GM12891 (cell line): ENCODE results near the gene MLLT10.

Experiments
- PAX5 ChIP-seq: IDR thresholded peaks from 2 replicates; pipeline ENCODE4 v1.6.1; 2011; ENCODE audit warnings: low read length, moderate library complexity, mild to moderate bottlenecking; ENCODE audit not compliant: insufficient read depth, severe bottlenecking
- POLR2A ChIP-seq: IDR thresholded peaks from 2 replicates; pipeline ENCODE4 v1.6.1; 2011; ENCODE audit warnings: low read depth, low read length, control low read depth
- POLR2AphosphoS5 ChIP-seq: IDR thresholded peaks from 2 replicates; pipeline ENCODE4 v1.6.1; 2011; ENCODE audit warnings: low read depth, low read length, control low read depth
- POU2F2 ChIP-seq: IDR thresholded peaks from 2 replicates; pipeline ENCODE4 v1.6.1; 2011; ENCODE audit warnings: low read depth, mild to moderate bottlenecking, control low read depth, low read length, moderate library complexity
- TAF1 ChIP-seq: IDR thresholded peaks from 2 replicates; pipeline ENCODE4 v1.6.1; 2011; ENCODE audit warnings: low read depth, low read length, control low read depth

DNA sequence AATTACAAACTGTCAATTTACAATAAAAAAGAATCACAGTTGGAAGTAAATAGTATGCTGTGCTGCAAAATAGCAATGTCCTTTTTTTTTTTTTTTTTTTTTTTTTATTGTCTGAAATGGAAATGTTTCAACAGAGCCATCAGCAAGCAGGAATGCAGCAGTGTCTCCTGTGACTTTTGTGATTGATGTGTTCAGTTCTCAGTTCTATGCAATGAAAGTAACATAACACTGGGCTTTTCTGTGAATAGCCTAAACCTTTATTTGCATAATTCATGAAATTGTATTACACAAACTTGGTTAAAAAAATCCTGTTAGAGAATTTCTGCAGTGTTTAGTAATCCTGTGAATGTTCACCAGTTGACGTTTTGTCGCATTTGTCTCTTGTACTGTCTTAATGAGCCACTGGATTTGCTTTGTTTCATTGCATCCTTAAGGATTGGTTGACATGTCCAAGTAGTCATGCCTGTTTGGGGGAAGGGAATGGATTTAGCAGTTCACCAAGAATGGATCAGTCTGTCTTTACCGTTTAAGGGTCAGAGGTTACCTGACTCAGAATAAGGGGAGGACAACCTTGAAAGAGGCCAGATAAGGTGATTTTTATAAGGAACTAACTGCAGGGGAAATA is 192.7 kb downstream of the MLLT10 start:
- TF ChIP-seq TAF1, result no peak
- no peak for TF ChIP-seq POLR2A
- TF ChIP-seq POLR2AphosphoS5, result no peak
- TF ChIP-seq PAX5, result no peak
- no peak for TF ChIP-seq POU2F2
